HG02610 (cell line): ENCODE data around the gene RPE.

ENCODE experiments used
- ATAC-seq: cut with Tn5 transposase; IDR thresholded peaks from one replicate; pipeline ENCODE4 v1.9.1; 2021; ENCODE audit warnings: mild to moderate bottlenecking, moderate library complexity; ENCODE audit not compliant: unreplicated experiment

The RPE gene

GRCh38 chr2:210000464-210001324 lies 1.7 kb upstream of the RPE start:
- no peak for ATAC-seq

GRCh38 chr2:210003359-210003758 lies 921 bp downstream of the RPE start:
- ATAC-seq, result no peak

GRCh38 chr2:210004881-210005280 lies 2.4 kb downstream of the RPE start:
- ATAC-seq, result no peak

- peak; percentile 46 for ATAC-seq
Observed at GRCh38 chr2:210007895-210008294, 5.5 kb downstream of the RPE start.

GRCh38 chr2:210009126-210009525 lies 6.7 kb downstream of the RPE start:
- ATAC-seq, result no peak

GRCh38 chr2:210009896-210010295 lies 7.5 kb downstream of the RPE start:
- ATAC-seq, result no peak

- no peak for ATAC-seq
Observed at GRCh38 chr2:210020138-210020537, 17.7 kb downstream of the RPE start.

GRCh38 chr2:210022824-210023223 lies 20.4 kb downstream of the RPE start:
- ATAC-seq, result no peak

- no peak for ATAC-seq
Observed at GRCh38 chr2:210027608-210028007, 25.2 kb downstream of the RPE start.

GRCh38 chr2:210028178-210028577 lies 25.7 kb downstream of the RPE start:
- no peak for ATAC-seq

GRCh38 chr2:210034087-210034683 lies 31.7 kb downstream of the RPE start:
- no peak for ATAC-seq

- no peak for ATAC-seq
Observed at GRCh38 chr2:210035679-210036078, 33.2 kb downstream of the RPE start.

GRCh38 chr2:210038078-210038477 lies 35.6 kb downstream of the RPE start:
- ATAC-seq, result no peak

- no peak for ATAC-seq
Observed at GRCh38 chr2:210046851-210047500, 44.5 kb downstream of the RPE start.

GRCh38 chr2:210049831-210050230 lies 47.4 kb downstream of the RPE start:
- no peak for ATAC-seq

GRCh38 chr2:210050885-210051284 lies 48.4 kb downstream of the RPE start:
- ATAC-seq, result no peak

- ATAC-seq, result no peak
Observed at GRCh38 chr2:210054696-210055095, 52.3 kb downstream of the RPE start.

GRCh38 chr2:210055825-210056224 lies 53.4 kb downstream of the RPE start:
- no peak for ATAC-seq

- no peak for ATAC-seq
Observed at GRCh38 chr2:210063306-210063705, 60.9 kb downstream of the RPE start.
